ENCODE results near the gene ASH1L. TPM values are rescaled to one million over a fixed set of nuclear protein-coding genes. Genes with fewer than 3 reads are reported as not detected.

The ASH1L gene
- total RNA-seq, 4 donors from 2014 or later = 63.3 to 75.6 (median 67.7) TPM

DNA sequence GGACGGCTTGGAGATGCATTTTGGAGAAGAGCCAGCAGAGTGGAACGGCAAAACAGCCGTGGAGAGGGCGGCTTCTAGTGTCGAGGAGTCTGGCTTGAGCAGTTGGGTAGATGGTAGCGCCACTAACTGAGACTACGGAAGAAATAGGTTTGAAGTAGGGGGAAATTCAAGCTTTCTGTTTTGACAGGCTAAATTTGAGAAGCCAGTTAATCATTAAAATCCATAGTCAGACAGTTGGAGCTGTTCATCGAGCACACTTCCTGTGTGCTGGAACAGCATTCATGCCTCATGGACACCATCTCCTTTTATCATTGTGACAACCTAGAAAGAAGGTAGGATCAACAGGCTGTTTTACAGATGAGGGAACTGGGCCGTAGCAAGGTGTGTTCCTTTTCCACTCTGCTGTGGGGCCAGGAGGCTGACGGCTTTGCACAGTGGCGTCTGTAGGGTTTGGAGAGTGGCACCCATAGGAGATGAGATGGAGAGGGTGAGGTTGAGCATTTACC is 258.0 kb downstream of the ASH1L start:
- 80% methylated on average over 11 of the region's 11 CpGs for WGBS
- DNase-seq (ENCODE audit: extremely low spot score) = no peak
- no peak overlapping the region for H3K4me3 ChIP-seq
- no peaks in the 10 kb centered on the region for H3K27me3 ChIP-seq
- H3K27ac ChIP-seq (replicated peaks in 1 of 4) = no peak overlapping the region
- no peaks in the 10 kb centered on the region for H3K36me3 ChIP-seq
- intact Hi-C loops (cut with DNase I) = no loop called here
- no peaks in the 10 kb centered on the region for H3K9me3 ChIP-seq
- TF ChIP-seq EP300 (IDR thresholded peaks at IDR 0.05) = no peak
- TF ChIP-seq, protein P1, sequence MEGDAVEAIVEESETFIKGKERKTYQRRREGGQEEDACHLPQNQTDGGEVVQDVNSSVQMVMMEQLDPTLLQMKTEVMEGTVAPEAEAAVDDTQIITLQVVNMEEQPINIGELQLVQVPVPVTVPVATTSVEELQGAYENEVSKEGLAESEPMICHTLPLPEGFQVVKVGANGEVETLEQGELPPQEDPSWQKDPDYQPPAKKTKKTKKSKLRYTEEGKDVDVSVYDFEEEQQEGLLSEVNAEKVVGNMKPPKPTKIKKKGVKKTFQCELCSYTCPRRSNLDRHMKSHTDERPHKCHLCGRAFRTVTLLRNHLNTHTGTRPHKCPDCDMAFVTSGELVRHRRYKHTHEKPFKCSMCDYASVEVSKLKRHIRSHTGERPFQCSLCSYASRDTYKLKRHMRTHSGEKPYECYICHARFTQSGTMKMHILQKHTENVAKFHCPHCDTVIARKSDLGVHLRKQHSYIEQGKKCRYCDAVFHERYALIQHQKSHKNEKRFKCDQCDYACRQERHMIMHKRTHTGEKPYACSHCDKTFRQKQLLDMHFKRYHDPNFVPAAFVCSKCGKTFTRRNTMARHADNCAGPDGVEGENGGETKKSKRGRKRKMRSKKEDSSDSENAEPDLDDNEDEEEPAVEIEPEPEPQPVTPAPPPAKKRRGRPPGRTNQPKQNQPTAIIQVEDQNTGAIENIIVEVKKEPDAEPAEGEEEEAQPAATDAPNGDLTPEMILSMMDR (IDR thresholded peaks at IDR 0.05) = no peak
- no peak for TF ChIP-seq POLR2AphosphoS5 (IDR thresholded peaks at IDR 0.05)
- no peak for TF ChIP-seq POLR2A (IDR thresholded peaks at IDR 0.05; ENCODE audit: low read depth)
- peaks cover 4 to 15% (median 13%) of the 10 kb centered on the region in 4 donors for H3K4me1 ChIP-seq

DNA sequence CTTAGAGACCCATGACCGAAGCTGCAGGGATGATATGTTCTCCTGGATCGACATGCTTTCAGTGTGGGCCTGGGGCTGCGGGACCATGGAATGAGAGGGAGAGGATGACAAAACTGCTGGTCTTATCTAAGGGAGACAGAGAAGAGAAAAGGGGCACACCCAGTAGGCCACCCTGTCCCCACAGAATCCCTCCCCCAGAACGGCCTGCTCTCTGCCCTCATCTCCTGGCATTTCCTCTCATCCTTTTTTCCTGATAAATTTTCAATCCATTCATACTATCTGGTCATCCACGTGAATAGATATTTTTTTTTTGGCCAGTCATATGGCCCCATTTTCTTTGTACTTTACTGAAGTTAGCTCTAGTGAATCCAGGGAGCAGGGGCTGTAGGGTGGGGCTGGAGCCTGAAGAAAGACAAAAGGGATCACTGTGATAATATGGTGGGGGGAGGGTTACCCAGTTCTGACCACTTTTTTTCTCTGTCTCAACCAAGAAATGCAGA is 261.2 kb downstream of the ASH1L start, which contains the start of gene PKLR:
PKLR (minus strand) TSS at position 97 of the 500 bp plus-strand sequence; CDS start at position 54, 43 bp downstream.
- DNase-seq (ENCODE audit: extremely low spot score) = no peak
- Histone ChIP-seq H3K9me3 (no peaks in the 10 kb centered on the region), H3K4me1 (no peaks in the 10 kb centered on the region), H3K4me3 (no peak within 1 kb of the TSS), H3K27me3 (peaks cover 0 to 20% (median 0%) of the 10 kb centered on the region in 4 donors), H3K36me3 (no peaks in the 10 kb centered on the region), H3K27ac (replicated peaks in 1 of 4) (no peak within 1 kb of the TSS)
- WGBS = 88% methylated on average over 5 of the region's 5 CpGs
- intact Hi-C loops (cut with DNase I) = no loop called here
- TF ChIP-seq POLR2A (IDR thresholded peaks at IDR 0.05; ENCODE audit: low read depth) = no peak
- TF ChIP-seq, protein P1 (IDR thresholded peaks at IDR 0.05) = no peak
- no peak for TF ChIP-seq EP300 (IDR thresholded peaks at IDR 0.05)
- no peak for TF ChIP-seq POLR2AphosphoS5 (IDR thresholded peaks at IDR 0.05)

DNA sequence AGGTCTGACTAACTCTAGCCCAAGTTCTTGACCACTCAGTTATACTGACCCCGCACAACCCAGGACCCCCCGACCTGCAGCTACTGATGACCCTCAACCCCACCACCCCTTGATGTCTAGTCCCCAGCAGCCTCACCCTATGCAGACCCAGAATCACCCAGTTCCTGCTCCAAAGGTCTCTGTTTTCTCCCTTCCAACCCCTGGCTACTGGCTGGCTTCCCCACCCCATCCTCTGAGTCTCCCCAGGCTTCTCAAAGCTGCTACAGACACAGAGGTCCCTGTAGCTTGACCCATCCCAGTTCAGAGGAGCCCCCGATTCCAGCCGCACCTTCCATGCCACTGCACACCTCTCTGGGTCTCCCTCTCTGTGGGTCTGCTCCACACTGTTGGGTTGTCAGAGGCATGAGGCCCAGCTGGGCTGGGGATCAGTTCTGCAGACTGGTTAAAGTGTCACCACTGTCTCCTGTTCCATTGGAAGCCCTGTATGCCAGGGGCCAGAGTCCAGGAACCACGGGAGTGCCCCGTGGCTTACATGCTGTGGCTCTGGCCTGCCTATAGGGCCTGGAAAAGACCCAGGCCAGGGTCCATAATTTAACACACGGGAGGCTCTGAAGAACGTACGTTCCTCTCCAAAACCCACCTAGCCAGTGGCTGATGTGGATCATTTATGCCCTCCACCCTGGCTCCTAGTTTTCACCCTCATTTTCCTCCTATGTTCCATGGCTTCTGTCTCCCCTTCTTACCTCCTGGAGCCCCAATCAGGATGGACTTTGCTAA is 261.9 kb downstream of the ASH1L start:
- Histone ChIP-seq H3K27me3 (peaks cover 0 to 26% (median 1%) of the 10 kb centered on the region in 4 donors), H3K36me3 (no peaks in the 10 kb centered on the region), H3K27ac (replicated peaks in 1 of 4) (no peak overlapping the region), H3K9me3 (no peaks in the 10 kb centered on the region), H3K4me1 (peaks cover 0 to 1% (median under 1%) of the 10 kb centered on the region in 4 donors), H3K4me3 (no peak overlapping the region)
- WGBS = 86% methylated on average over 9 of the region's 9 CpGs
- TF ChIP-seq POLR2A (IDR thresholded peaks at IDR 0.05; ENCODE audit: low read depth) = no peak
- TF ChIP-seq EP300 (IDR thresholded peaks at IDR 0.05) = no peak
- TF ChIP-seq POLR2AphosphoS5 (IDR thresholded peaks at IDR 0.05) = no peak
- TF ChIP-seq, protein P1 (IDR thresholded peaks at IDR 0.05) = no peak
- DNase-seq (ENCODE audit: extremely low spot score) = no peak
- intact Hi-C loops (cut with DNase I) = no loop called here

DNA sequence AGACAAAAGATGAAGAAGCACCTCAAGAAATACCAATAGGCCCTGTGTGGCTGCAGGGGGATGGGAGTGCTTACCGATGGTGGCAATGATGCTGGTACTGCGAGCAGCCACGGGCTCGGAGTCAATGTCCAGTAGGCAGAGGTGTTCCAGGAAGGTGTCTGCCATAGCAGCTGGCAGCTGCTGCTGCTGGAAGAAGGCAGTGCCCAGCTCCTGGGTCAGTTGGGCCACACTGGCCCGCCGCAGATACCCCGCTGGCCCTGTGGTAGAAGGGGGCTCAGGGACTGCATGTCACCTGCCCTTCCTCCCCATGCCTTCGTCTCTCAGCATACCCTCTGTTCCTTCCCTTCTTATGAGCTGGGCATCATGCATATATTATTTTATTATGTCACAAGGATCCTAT is 262.6 kb downstream of the ASH1L start:
- H3K27me3 ChIP-seq = peaks cover 0 to 34% (median 7%) of the 10 kb centered on the region in 4 donors
- TF ChIP-seq POLR2AphosphoS5 (IDR thresholded peaks at IDR 0.05) (no peak), POLR2A (IDR thresholded peaks at IDR 0.05; ENCODE audit: low read depth) (no peak), EP300 (IDR thresholded peaks at IDR 0.05) (no peak)
- TF ChIP-seq, protein P1 (IDR thresholded peaks at IDR 0.05) = no peak
- intact Hi-C loops (cut with DNase I) = no loop called here
- no peaks in the 10 kb centered on the region for H3K36me3 ChIP-seq
- WGBS = 93% methylated on average over 8 of the region's 8 CpGs
- H3K9me3 ChIP-seq = no peaks in the 10 kb centered on the region
- no peak overlapping the region for H3K4me3 ChIP-seq
- H3K4me1 ChIP-seq = peaks cover 5 to 8% (median 8%) of the 10 kb centered on the region in 4 donors
- no peak overlapping the region for H3K27ac ChIP-seq (replicated peaks in 1 of 4)
- no peak for DNase-seq (ENCODE audit: extremely low spot score)
